BLaER1 (cell line): ENCODE results near the gene FAIM2.

Source experiments
- H3K27ac ChIP-seq: shearing (Covaris generic); formaldehyde crosslinking; 2 replicates; pipeline ENCODE4 v1.8.1; 2022
- H3K27me3 ChIP-seq: shearing (Covaris generic); formaldehyde crosslinking; 2 replicates; pipeline ENCODE4 v1.8.1; 2022
- H3K36me3 ChIP-seq: shearing (Covaris generic); formaldehyde crosslinking; 2 replicates; pipeline ENCODE4 v1.8.1; 2022
- H3K4me1 ChIP-seq: shearing (Covaris generic); formaldehyde crosslinking; 2 replicates; pipeline ENCODE4 v1.8.1; 2022
- H3K4me2 ChIP-seq: shearing (Covaris generic); formaldehyde crosslinking; 2 replicates; pipeline ENCODE4 v1.8.1; 2022
- H3K4me3 ChIP-seq: shearing (Covaris generic); formaldehyde crosslinking; 2 replicates; pipeline ENCODE4 v1.8.1; 2022
- H3K9ac ChIP-seq: shearing (Covaris generic); formaldehyde crosslinking; 2 replicates; pipeline ENCODE4 v1.8.1; 2022
- H3K9me3 ChIP-seq: shearing (Covaris generic); formaldehyde crosslinking; 2 replicates; pipeline ENCODE4 v1.8.1; 2022
- H4K20me1 ChIP-seq: shearing (Covaris generic); formaldehyde crosslinking; 2 replicates; pipeline ENCODE4 v1.8.1; 2022
- Cebpa-rat ChIP-seq: shearing (Covaris generic); IDR thresholded peaks from 2 replicates; pipeline ENCODE4 v1.8.1; 2022

Gene FAIM2

DNA sequence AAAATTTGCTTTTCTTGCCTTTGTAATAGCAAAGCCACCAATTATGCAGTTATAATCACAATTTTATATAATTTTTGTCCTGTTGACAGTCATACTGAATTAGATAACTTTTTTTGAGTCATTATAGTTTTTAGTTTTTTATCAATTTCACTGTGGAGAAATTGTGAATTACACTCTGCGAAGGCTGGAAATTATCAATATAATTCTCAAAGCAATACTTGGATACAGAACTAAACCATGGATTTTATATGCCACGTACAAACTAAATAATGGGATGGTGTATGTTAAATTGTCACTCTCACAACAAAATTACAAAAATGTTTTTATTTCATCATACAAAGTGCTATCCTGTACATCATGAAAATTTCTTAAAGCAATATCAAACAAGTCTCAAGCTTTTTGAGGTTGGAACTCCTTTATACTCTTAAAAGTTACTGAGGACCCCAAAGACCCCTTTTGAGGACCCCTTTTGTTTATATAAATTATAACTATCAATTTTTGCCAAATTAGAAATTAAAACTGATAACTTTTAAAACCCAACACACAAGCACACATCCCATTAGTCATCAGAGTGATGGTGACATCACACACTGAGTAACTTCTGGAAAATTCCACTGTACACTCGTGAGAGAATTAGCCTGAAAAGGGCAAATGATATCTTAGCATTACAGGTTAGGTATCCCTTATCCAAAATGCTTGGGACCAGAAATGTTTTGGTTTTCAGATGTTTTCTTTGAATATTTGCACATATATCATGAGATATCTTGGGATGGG is 27.0 kb upstream of the FAIM2 start:
- Histone ChIP-seq H3K4me3 (no peak overlapping the region), H3K27ac (no peak overlapping the region), H4K20me1 (no peaks in the 10 kb centered on the region), H3K27me3 (no peaks in the 10 kb centered on the region), H3K9ac (no peak overlapping the region), H3K9me3 (no peaks in the 10 kb centered on the region), H3K4me1 (no peaks in the 10 kb centered on the region), H3K4me2 (no peak overlapping the region), H3K36me3 (no peaks in the 10 kb centered on the region)
- TF ChIP-seq Cebpa-rat = no peak

DNA sequence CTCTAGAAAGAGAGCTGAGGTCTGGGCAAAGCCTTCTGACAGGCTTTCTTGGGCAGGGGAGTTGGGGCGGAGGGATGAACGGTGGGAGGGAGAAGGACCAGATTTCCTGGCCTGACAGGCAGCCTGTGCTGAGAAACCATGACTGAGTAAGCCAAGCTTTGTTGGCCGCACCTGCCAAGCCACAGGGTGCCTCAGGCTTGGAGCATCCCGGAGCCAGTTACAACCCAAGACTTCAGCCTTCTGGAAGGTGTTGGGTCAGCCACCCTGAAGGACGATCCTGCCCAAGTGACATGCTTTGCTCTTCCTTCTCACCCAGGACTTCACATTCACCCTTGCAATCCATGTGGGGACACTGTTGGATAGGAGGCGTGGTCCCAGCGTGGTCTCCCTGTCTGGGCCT is 25.9 kb upstream of the FAIM2 start:
- Histone ChIP-seq H3K36me3 (no peaks in the 10 kb centered on the region), H4K20me1 (no peaks in the 10 kb centered on the region), H3K27ac (no peak overlapping the region), H3K9ac (no peak overlapping the region), H3K27me3 (no peaks in the 10 kb centered on the region), H3K9me3 (no peaks in the 10 kb centered on the region), H3K4me1 (no peaks in the 10 kb centered on the region), H3K4me2 (no peak overlapping the region), H3K4me3 (no peak overlapping the region)
- TF ChIP-seq Cebpa-rat = no peak

DNA sequence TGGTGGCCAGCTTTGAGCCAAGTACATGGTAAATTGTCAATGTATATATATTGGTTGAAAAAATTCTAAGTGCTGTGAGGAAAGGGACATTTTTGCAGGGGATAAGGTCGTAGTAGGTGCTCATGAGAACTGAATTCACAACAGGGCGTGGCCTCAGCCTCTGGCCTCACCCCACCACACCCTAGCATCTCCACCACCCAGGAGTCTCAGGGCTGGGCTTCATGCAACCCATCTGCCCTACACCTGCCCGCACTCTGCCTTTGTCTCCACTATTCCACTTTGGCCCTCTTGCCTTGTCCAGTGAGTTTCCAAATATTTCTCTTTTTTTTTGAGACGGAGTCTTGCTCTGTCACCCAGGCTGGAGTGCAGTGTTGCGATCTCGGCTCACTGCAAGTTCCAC is 24.8 kb upstream of the FAIM2 start:
- no peak for TF ChIP-seq Cebpa-rat
- Histone ChIP-seq H3K27ac (no peak overlapping the region), H3K4me1 (no peaks in the 10 kb centered on the region), H4K20me1 (no peaks in the 10 kb centered on the region), H3K4me2 (no peak overlapping the region), H3K36me3 (no peaks in the 10 kb centered on the region), H3K9me3 (no peaks in the 10 kb centered on the region), H3K4me3 (no peak overlapping the region), H3K27me3 (no peaks in the 10 kb centered on the region), H3K9ac (no peak overlapping the region)

DNA sequence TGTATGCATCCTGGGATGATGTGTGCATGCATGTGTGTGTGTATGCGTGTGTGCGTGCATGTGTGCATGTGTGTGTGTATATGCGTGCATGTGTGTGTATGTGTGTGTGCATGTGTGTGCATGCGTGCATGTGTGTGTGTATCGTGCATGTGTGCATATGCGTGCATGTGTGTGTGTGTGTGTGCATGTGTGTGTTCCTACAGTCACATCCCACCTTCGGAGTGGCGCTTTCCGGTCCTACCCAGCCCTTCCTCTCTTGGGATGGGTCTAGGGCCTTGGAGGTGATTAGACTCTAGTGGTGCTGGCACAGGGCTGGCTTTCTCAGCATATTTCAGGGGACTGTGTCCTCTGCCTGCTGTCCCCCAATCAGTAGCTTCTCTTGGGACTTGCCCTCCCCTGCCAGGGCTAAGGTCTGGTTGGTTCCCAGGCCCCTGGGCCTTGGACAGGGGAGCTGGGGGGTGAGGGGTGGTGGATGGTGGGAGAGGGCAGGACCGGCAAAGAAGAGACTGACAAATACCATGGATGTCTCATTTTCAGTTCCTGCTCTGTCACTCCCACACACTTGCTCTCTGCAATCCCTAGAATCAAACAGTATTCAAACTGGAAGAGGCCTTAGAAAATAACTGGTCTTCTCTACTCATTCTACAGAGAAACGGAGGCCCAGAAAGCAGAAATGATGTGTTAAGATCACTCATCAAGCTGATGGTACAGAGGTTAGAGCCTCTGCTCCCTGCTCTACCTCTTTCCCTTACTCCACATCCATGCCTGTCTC is 21.9 kb upstream of the FAIM2 start:
- Histone ChIP-seq H3K27me3 (no peaks in the 10 kb centered on the region), H3K4me3 (no peak overlapping the region), H3K4me1 (no peaks in the 10 kb centered on the region), H3K9ac (no peak overlapping the region), H3K27ac (no peak overlapping the region), H3K4me2 (no peak overlapping the region), H3K36me3 (no peaks in the 10 kb centered on the region), H4K20me1 (no peaks in the 10 kb centered on the region), H3K9me3 (no peaks in the 10 kb centered on the region)
- no peak for TF ChIP-seq Cebpa-rat

DNA sequence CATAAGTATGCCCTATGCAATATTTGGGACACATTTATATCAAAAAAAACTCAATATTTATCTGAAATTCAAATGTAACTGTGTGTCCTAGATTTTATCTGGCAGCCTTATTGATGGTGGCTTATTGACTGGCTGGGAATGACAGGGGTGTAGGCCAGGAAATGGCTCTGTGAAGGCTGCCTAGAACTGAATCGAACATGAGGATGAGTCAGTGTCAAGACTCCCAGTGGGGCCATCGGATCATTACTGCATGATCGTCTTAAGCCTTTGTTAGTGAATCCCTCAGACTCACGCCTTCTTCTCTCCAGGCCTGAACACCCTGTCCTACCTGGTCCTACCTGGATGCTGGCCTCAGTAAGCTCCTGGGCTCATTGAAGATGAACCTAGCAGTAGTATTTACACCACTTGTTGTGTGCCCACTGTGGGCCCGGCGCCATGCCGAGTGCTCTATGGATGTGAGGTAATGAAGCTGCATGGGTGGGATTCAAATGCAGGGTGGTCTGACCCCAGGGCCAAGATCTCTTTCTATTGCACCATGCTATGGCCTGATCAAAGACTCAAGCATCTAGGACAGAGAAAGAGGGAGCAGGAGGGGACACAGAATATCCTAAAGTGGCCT is 21.0 kb upstream of the FAIM2 start:
- Histone ChIP-seq H3K9ac (no peak overlapping the region), H4K20me1 (no peaks in the 10 kb centered on the region), H3K4me1 (no peaks in the 10 kb centered on the region), H3K4me3 (no peak overlapping the region), H3K36me3 (no peaks in the 10 kb centered on the region), H3K27ac (no peak overlapping the region), H3K4me2 (no peak overlapping the region), H3K27me3 (no peaks in the 10 kb centered on the region), H3K9me3 (no peaks in the 10 kb centered on the region)
- TF ChIP-seq Cebpa-rat = no peak

DNA sequence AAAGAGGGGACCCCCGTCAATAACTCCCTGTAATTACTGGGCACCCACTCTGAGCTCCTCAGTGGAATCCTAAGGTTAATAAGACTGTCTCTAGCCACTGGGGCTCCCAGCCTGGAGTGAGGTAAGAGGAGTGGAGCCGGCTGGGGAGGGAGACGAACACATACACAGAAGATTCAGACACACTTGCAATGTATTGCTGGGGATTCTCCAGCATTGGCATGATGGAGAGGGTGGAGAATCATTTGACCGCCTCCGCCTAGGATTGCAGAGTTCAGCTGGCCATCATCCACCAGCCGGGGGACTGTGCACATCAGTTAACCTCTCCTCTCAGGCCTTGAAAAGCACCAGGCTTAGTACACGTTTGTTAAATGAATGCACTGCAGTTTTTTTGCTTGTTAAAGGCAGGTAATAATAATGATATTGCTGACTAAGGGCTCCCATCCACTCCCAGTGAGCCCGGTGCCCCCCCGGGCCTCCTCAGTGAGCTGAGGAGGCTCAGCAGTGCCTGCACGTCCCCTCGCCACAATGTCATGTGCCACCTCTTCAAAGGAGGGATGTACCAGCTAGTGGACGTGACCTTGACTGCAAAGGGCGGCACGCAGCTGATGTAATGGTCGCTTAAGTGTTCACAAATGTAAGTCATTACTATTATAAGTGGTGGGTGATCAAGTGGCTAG is 20.3 kb upstream of the FAIM2 start:
- Histone ChIP-seq H3K27ac (no peak overlapping the region), H3K27me3 (no peaks in the 10 kb centered on the region), H3K36me3 (no peaks in the 10 kb centered on the region), H3K9ac (no peak overlapping the region), H3K4me3 (no peak overlapping the region), H3K9me3 (no peaks in the 10 kb centered on the region), H4K20me1 (no peaks in the 10 kb centered on the region), H3K4me2 (no peak overlapping the region), H3K4me1 (no peaks in the 10 kb centered on the region)
- no peak for TF ChIP-seq Cebpa-rat

DNA sequence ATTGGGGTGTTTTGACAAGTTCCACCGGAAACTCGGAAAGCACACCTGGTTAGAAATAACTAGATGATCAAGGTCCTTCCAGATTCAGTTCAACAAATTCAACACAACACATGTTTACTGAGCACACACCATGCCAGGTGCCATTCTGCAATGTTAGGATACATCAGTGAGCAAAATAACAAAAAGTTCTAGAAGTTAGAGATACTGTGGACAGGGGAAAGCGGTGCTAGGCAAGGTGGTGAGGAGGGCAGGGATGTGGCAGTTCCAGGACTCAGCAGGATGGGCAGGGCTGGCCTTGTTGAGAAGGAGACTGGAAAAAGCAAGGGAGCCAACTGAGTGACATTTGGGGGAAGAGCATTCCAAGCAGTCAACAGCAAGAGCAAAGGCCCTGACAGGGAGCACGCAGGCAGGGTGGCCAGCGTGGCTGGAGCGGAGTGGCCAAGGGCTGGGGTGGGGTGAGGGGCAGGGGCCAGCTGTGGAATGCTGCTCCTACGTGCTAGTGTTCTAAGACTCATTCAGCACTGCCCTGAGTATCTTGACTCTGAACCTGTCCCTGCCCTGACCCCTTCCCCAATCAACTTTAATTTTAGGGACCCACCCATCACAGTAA is 19.4 kb upstream of the FAIM2 start:
- no peak overlapping the region for H3K4me3 ChIP-seq
- no peaks in the 10 kb centered on the region for H4K20me1 ChIP-seq
- no peak overlapping the region for H3K4me2 ChIP-seq
- no peak for TF ChIP-seq Cebpa-rat
- no peaks in the 10 kb centered on the region for H3K4me1 ChIP-seq
- no peaks in the 10 kb centered on the region for H3K27me3 ChIP-seq
- H3K36me3 ChIP-seq = no peaks in the 10 kb centered on the region
- H3K9ac ChIP-seq = no peak overlapping the region
- no peak overlapping the region for H3K27ac ChIP-seq
- no peaks in the 10 kb centered on the region for H3K9me3 ChIP-seq

DNA sequence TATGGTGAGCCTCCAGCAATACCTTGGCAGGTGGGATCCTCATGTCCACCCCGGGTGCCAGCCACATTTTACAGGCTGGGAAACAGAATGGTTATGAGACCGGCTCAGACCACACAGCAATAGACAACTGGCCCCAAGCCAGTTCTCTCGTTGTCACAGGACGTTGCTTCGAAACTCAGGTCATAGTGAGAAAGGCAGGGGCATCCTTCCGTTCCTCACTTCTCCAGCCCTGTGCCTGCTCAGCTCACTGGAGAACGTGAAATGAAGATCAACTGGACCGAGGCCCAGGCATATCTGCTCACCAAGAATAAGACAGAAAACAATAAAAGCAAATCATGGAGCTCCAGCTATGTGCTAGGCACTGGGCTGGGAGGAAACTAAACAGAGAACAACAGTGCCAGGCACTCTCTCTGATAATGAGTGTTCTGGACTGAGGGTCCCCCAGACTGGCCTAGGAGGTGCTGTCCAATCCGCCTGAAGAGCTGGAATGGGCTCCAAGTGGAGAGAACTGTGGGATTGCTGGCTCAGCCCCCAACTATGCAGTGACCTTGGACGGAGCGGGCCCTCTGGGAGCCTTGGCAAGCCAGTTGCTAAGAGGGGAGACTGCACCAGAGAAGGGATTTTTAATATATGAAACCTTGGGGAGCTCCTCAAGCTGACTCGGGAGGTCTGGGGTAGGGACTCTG is 18.8 kb upstream of the FAIM2 start:
- no peaks in the 10 kb centered on the region for H4K20me1 ChIP-seq
- no peaks in the 10 kb centered on the region for H3K4me1 ChIP-seq
- H3K27me3 ChIP-seq = no peaks in the 10 kb centered on the region
- no peak for TF ChIP-seq Cebpa-rat
- no peak overlapping the region for H3K4me2 ChIP-seq
- no peak overlapping the region for H3K9ac ChIP-seq
- H3K9me3 ChIP-seq = no peaks in the 10 kb centered on the region
- H3K36me3 ChIP-seq = no peaks in the 10 kb centered on the region
- no peak overlapping the region for H3K27ac ChIP-seq
- no peak overlapping the region for H3K4me3 ChIP-seq

DNA sequence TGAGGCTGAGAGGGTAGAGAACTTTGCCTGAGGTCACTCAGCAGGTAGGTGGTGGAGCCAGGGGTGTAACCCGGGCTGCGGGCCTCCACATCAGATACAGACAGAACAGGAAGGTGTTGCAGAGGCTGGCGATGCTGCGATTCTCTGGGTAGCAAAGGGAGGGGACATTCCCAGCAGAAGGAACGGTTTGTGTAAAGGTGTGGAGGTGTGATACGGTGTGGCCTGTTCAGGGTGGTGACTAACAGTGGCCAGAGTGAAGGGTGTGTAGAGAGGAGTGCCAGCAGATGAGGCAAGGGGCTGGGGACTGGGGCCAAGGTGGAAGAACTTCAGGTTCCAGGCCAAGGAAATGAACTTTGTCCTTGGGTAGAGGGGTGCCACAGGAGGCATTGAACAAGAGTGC is 18.2 kb upstream of the FAIM2 start:
- Histone ChIP-seq H3K4me2 (no peak overlapping the region), H3K4me1 (no peaks in the 10 kb centered on the region), H3K4me3 (no peak overlapping the region), H3K27ac (no peak overlapping the region), H3K27me3 (no peaks in the 10 kb centered on the region), H4K20me1 (no peaks in the 10 kb centered on the region), H3K9me3 (no peaks in the 10 kb centered on the region), H3K36me3 (no peaks in the 10 kb centered on the region), H3K9ac (no peak overlapping the region)
- no peak for TF ChIP-seq Cebpa-rat
